ENCODE results near the gene CSK.
"Not testable (repeated sequence)": the region's sequence is repeated elsewhere in the genome, so short reads cannot be mapped to it uniquely, and the experiment has no call there.

Gene CSK

DNA sequence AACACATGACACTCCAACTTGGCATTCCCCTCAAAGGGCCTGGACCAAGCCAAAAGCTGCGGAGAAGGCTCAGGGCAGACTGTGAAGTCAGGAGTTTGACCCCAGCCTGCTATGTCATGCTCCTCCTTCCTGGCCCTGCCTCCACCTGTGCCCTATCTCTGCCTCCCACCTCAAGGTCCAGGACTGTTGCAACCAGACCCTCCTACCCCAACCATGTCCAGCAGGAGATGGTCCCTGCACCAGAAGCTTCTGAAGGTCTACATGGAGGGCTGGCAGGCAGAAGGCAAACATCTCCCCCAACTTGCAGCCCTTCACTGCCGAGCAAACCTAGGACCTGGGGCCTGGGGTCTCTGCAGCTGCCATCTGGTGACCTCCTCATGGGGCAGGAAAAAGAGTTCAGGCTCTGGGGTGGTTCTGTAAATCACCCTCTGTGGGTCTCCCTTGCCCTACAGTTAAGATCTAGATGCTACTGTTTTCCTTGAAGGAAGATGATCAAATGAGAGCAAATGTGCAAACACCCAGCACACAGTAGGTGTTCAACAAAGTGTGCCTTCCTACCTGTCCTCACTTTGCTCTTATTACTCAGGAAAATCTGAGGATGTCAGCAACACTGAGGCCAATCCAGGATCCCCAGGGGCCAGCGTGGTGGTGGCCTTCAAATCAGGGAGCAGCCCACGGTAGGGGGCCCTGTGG, 11.5 kb upstream of the CSK start:
- no peak for DNase-seq (ENCODE audit: low spot score)

DNA sequence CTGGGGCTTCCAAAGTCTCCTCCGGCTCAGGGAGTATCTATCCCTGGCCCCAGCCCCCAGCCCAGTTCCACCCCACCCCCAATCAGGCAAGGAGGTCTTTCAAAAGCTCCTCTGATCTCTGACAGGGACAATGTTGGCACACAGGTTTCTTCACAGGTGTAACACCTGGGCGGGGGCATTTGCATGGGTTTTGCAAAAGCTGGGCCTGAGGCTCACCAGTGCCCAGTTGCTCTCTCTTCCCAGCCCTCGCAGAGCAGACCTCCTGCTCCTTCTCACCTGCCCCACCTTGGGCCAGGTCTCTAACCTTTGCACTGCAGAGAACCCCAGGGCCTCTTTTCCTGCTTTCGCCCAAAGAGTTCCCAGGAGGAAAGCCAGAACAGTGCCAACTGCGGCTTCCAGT, 8.6 kb upstream of the CSK start:
- no peak for DNase-seq (ENCODE audit: low spot score)

DNA sequence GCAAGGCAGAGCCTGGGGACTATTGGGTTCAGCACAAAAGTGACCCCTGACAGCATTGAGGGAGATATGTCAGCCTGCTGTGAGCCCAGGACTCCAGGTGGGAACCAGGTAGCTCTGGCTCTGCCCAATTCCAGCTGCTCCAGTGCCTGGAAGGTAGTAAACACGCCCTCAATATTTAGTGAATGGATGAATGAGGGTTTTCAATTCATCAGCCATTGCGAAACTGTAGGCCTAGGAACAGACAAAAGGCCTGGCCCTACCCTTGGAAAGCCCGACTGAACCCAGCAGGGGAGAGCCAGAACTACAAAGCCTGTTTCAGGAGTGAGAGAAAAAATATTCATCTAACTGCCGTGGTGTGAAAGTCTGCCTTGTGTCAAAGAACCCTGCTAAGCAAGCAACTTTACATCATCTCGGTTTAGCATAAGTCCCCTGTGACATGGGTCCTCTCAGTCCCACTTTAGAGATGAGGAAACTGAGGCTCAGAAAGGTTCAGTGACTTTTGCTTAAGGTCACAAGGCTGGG, 8.1 kb upstream of the CSK start:
- no peak for DNase-seq (ENCODE audit: low spot score)

DNA sequence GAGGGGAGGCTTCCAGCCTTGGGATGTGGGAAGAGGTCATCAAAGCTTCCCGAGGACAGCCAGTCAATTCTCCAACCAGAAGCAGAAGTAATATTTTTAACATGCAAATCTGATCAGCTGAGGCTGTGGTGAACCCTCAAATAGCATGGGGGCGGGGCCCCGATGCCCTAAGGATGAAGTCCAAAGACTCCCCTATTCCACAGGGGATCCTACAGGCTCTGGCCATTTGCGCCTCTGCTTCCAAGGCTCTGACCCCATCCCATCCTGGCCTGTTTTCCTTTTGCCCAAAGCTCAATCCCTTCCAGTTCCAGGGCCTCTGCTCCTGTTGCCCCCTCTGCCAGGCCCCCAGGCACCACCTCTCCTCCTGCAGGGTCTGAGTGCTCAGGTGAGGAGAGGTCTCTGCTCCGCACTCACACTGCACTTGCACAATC, 6.7 kb upstream of the CSK start:
- no peak for DNase-seq (ENCODE audit: low spot score)

DNA sequence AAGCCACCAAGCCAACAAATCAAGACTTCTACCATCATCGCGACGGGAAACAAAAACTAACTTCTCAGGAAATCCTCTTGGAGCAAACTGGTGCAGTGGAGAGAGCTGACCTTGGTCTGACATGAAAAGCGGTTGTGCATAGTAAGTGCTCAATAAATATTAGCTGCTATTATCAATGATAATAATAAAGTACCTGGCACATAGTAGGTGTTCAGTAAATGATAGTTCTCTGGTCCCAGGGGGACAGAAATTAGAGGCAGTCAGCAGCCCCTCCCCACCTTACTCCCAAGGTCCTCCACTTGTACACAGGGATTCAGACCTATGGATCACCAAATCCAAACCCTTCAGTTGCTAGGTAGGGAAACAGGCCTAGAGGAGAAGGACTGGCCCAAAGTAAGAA, 6.0 kb upstream of the CSK start:
- no peak for DNase-seq (ENCODE audit: low spot score)

DNA sequence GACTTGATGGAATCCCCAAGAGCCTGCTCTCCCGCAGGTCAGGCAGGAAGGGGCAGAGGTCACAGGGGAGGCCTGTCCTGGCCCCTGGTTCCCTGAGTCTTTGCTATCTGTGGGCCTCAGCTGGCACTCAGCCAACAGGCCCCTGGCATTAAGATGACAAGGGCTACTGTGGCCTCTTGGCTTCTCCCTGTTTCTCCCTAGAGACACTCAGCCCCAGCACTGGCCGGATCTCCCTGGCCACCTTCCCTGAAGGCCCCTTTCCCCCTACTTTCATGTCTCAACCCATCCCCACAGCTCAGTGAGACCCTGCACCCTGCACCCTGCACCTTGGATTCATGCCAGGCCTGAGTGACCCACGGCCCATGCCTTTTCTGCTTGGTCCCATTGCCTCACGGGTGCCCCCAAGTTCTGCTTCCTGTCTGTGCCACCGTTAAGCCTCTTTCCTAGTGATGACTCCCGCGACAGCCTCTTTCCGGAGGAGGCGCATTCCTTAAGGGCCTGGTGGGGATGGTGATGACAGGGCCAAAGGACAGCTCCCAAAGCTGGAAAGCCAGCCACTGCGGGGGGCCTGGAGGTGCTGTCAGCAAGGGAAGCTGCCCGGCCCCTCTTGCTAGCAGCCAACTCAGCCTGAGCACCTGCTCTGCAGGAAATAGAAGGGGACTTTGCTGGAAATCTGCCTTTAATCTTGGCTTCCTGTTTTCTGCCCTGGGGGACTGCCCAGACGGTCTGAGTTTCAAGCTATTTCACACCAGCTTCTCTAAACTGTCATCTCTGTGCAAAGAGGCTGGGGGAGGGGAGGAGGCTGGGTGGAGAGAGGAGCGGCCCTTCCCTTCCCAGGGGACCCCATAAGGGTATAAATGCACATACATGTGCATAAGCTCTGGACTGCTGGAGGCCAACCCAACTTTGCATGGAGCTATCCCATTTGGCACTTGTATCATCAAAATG, 4.8 kb upstream of the CSK start:
- no peak for DNase-seq (ENCODE audit: low spot score)

DNA sequence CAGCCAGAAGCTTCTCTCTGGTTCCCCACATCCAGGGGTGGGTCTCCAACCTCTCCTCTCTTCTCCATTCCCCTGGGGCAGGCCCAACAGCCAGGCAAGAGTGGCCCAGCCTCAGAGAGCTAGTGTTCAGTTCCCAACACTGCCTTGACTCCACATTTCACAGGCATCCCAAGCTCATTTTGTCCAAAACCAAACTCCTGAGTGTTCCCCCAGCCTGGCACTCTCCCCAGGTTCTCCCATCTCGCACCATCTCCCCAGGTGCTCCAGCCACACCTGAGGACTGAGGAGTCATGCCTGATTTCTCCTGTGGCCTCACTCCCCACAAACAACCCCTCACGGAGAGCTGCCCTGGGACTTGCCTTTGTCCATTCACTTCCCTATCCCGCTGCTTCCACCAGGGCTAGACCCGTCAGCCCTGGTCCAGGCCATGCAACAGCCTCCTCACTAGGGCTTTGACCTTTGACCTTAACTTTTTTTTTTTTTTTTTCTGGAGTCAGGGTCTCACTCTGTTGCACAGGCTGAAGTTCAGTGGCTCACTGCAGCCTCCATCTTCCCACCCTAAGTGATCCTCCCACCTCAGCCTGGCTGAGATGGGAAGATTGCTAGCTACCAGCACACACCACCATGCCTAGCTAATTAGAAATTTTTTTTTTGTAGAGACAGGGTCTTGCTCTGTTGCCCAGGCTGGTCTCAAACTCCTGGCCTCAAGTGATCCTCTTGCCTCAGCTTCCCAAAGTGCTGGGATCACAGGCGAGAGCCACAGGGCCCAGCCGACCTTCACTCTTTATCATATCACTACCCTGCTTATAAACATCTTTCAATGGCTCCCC, 3.9 kb upstream of the CSK start:
- DNase-seq (ENCODE audit: low spot score) = no peak

DNA sequence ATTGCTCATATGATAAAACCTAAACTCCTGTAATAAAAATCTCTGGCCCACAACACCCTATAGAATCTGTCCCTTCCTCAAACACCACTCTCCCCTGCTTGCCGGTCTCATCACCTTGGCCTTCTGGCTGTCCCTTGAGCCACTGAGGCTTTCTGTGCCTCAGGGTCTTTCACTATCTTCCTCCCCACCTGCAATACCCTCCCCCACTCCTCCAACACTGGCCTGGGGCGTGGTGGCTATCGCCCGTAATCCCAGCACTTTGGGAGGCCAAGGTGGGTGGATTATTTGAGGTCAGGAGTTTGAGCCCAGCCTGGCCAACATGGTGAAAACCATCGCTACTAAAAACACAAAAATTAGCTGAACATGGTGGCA, 3.3 kb upstream of the CSK start:
- DNase-seq (ENCODE audit: low spot score) = no peak

DNA sequence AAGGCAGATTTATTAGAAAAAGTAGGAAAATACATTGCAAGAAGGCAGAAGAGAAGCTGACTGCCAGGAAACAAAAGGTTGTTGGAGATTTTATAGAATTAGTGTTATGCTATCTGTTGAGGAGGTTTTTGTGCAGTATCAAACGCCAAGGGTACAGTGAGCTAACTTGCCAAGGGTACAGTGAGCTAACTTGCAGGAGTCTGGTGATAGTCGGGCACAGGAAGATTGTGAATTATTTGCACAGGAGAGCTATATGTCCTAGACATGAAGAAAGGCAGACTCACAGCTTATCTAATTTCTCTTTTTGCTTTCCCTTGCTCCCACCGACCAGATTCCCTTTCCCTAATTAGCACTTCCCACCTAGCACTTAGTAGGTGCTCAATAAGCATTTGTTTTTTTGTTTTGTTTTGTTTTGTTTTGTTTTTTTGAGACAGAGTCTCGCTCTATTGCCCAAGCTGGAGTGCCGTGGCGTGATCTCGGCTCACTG, 2.7 kb upstream of the CSK start:
- DNase-seq (ENCODE audit: low spot score) = no peak

DNA sequence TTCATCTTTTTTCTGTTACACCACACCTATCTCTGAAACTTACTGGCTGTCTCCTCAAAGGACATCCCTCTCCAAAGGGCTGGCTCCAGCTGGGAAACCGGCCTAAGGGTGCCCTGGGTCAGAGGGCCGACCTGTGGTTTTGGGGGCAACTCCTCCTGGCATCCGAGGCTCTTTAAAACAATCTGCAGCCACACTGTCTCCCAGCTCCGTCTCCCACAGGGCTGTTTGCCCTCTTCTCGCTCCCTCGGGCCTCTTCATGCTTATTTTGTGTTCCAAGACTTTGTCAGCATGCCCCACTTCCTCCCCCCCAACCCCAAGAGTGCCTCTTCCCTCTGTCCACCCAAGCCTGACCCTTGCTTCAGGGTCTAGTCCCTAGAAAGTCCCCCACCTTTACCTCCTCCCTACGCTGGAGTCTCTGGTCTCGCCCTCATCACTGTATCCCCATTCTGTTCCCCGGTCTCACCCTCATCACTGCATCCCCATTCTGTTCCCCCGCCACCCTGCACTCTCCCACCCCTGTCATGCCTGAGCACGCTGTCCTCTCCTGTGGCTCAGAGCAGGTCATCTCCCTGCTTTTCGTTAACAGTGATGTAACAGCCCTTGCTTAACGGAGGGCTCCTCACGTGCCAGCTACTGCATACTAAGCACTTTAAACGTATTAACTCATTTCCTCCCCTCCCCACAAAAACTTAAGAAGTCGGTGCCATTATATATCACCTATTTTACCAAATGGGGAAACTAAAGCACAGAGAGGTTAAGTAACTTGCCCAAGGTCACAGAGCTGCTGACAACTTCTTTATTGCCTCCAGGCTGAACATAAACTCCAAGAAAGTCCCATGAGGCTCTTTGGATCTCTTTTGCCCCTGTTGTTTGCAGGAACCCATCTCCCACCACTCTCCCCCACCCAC, 1.1 kb upstream of the CSK start:
- DNase-seq (ENCODE audit: low spot score) = no peak

DNA sequence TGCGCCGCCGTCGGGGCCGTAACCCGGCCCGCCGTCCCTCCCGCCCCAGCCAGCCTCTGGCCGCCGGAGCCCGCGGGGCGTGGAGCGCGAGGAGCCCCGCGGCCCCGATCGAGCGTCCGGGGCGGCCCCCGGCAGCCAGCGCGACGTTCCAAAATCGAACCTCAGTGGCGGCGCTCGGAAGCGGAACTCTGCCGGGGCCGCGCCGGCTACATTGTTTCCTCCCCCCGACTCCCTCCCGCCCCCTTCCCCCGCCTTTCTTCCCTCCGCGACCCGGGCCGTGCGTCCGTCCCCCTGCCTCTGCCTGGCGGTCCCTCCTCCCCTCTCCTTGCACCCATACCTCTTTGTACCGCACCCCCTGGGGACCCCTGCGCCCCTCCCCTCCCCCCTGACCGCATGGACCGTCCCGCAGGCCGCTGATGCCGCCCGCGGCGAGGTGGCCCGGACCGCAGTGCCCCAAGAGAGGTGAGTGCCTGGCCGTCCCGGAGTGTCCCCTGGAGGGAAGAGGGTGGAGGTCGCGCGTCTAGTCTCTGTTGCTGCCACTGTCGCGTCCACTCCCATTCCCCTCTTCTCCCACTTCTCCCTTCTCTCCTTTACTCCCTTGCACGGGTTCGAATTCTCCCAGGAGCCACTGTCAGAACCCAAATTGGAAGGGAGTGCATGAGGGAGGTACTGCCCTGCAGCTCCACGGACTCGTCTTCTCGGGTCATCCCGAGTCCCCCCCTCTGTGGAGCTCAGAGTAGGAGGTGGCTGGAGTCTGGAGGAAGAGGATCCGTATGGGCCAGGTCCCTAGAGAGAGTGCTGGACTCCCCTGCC, 585 bp downstream of the CSK start:
- peak; percentile 39 for DNase-seq (ENCODE audit: low spot score)

DNA sequence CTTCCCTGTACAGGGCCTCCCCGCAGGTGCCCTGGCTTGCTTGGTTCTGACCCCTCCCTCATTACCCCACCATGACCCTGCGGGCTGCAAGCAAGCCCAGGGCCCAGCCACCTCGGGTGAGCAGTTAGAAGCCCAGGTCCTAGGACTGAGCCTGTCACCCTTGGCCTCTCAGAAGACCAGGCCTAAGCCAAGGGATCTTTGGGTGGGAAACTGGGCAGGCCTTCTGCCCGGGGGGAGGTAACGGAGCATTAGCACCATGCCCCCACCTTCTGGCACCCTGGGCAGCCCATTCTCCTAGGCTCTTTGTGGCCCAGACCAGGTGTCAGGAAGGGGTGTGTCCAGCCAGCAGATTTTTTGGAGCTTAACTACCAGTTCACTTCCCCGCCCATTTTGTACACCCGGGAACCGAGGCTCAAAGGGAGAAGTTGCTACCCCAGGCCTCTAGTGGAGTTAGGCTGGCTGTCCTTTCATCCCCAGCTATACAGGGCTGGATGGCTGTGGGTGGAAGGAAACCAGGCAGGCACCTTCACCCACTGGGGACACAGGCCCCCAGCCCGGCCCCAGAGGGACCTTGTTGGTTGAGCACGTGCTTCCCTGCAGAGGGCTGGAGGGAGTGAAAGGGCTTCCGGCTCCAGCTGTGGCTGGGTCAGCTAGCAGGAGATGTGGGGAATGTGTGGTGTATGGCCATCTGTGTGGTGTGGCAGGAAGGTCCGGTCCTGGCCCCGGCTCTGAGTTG, 1.4 kb downstream of the CSK start:
- peak; percentile 39 for DNase-seq (ENCODE audit: low spot score)

DNA sequence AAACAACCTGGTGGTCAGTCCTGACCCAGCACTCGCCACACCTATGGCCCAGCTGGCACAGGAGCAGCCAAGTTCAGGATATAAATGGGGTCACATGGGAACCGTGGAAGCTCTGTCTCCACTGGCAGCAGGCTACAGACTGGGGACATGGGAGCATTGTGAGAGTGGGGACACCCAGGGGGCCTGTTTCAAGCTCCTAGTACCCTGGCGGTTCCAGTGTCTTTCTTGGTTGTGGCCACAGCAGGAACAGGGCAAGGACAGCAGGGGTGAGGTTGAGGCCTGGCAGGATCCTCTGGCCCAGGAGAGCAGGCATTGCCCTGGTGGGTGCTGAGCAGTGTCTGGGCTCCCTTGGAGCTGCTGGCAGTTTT, 1.9 kb downstream of the CSK start:
- no peak for DNase-seq (ENCODE audit: low spot score)

DNA sequence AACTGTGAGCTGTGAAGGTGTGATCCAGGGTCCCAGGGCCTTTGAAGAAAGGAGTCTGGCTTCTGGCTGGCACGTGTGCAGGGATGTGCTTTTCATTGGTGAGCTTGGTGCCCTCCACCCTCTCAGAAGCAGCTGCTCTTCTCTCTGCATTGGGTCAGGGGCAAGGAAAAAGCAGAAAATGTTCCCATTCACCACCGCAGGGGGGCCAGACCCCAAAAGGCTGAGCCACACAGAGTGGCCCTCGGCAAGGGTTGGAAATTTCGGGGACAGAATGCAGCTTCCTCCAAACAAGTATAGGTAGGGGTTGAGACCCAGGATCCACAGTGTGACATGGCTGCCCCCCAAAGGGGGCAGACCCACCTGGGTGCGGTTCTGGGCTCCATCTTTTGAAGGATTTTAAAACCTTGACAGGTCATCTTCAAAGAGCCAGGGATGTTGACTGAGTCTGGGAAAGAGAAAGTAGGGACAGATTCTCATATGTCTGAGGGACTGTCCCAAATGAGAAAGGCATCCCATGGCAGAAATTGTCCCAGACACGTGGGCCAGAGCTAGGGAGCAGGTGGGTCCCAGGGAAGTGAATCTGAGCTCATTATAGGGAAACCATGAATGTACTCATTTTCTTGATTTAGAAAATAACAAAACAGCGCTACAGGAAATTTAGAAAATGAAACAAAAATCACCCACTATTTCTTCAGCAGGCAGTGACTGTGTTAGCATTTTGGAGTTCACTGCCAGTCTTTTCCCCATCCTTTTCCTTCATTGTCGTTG, 2.7 kb downstream of the CSK start:
- DNase-seq (ENCODE audit: low spot score) = no peak

DNA sequence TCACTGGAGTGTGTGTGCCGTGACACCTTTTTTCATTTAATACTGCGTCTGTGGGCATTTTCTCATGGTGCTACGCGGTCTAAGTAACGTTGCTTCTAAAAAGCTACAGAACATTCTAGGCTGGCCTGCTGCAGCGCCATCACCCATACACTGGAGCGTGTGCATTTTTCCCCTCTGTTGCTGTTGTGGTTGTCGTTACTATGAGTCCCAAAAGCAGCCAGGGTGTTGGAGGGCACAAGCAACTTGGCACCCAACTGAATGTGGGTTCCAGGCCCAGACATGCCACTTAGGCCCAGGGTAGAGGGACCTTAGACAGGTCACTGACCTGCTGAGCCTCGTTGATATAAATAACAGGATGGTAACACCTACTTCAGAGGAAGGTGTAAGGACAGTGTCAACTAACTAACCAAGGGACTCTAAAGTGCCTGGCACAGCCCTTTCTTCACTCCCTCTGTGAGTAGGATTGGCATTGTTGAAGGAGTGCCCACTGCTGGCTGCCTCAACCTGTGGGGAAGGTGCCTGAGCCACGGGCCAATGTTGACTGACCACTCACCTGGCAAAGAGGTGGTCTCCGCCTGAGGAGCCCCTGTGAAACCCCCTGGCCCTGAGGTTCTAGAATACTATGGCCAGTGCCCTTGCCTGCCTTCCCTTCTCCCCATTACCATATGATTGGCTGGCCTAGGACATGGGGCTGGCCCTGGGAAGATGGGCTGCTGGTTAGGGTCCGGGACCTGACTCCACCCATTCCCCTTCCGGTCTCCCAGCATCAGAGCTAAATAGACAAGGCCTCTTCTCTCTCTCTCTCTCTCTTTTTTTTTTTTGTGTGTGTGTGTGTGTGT, 3.5 kb downstream of the CSK start:
- DNase-seq (ENCODE audit: low spot score) = no peak

DNA sequence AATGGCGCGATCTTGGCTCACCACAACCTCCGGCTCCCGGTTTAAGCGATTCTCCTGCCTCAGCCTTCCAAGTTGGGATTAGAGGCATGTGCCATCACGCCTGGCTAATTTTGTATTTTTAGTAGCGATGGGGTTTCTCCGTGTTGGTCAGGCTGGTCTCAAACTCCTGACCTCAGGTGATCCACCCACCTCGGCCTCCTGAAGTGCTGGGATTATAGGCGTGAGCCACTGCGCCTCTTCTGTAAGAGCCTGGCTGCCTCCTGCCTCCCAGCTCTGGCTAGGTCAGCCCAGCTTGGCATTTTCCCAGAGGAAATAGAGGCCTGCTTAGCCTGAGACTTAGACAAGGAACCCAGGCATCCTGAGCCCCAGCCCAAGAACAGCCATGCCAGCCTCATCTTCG, 4.2 kb downstream of the CSK start:
- not testable (repeated sequence) for DNase-seq (ENCODE audit: low spot score)

DNA sequence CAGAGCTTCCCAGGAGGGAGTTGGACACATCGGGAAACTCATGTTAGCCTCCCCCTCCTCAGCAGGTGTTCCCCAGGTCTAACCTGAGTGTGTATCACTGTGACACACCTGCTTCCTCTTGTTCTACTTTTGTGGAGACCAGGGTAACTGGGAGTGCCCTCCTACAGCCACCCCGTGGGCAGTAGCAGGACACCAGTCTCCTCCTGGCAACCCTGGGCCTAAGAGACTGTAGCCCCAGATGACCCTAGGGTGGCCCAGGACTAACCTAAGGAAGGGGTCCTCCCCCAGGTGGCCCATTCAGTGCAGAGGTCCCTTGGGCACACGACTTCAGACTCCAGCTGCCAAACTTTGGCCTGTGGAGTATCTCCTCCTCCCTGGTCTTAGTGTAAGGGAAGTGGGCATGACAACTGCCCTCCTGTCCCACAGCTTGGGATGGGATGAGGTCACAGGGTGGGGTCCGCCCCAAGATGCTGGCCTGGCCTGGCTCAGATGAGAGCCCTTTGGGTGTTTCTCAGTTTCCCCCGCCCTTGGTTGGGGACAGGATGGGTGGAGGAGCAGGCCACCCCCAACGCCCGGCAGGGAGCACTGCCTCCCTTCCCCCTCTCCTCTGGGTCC, 4.8 kb downstream of the CSK start:
- no peak for DNase-seq (ENCODE audit: low spot score)
